Fibroblast of the conjunctiva (primary cell): ENCODE results near the gene SNURF.
"Not testable (repeated sequence)": the region's sequence is repeated elsewhere in the genome, so short reads cannot be mapped to it uniquely, and the experiment has no call there.

ENCODE experiments used
- DNase-seq: peaks from one replicate; pipeline ENCODE4 v3.0.0-alpha.2; 2010; ENCODE audit warnings: low read depth

SNURF gene

DNA sequence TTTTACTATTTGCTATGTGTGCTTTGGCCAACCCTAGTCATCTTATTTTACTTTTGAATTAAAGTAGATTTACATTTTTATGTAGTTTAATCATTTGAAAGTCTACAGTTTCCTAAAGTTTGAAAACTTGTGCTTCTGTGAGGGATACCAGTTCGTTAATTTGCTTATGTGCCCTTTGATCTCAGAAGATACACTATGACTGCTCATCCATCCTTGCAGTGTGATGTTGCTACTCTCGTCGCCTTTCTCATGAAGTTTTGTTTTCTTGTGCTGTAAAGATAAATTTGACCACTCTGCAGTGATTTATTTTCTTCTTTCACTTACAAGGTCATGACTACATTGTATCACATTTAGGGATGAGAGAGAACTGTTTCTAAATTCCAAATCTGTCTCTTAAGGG is 16.3 kb downstream of the SNURF start:
- no peak for DNase-seq

DNA sequence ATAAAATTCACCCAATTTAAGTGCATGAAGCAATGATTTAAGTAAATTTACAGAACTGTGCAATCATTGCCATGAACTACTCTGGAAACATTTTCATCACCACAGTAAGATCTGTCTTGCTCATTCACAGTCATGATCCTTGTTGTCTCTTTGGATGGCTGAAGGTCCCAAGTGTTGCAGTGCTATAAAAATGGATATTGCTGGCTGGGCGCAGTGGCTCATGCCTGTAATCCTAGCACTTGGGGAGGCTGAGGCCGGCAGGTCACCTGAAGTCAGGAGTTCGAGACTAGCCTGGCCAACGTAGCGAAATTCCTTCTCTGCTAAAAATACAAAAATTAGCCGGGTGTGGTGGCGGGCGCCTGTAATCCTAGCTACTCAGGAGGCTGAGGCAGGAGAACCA is 17.0 kb downstream of the SNURF start:
- DNase-seq = no peak

DNA sequence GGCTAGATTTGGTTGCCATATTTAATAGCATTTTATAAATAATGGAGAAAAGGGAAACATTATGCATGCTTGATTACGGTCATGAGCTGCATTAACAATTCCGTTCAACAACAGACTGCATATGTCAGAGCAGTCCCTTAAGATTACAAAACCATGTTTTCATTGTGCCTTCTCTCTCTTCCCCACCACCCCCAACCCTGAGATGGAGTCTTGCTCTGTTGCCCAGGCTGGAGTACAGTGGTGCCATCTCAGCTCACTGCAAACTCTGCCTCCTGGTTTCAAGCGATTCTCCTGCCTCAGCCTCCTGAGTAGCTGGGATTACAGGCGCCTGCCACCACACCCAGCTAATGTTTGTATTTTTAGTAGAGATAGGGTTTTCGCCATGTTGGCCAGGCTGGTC is 17.9 kb downstream of the SNURF start:
- DNase-seq = not testable (repeated sequence)

DNA sequence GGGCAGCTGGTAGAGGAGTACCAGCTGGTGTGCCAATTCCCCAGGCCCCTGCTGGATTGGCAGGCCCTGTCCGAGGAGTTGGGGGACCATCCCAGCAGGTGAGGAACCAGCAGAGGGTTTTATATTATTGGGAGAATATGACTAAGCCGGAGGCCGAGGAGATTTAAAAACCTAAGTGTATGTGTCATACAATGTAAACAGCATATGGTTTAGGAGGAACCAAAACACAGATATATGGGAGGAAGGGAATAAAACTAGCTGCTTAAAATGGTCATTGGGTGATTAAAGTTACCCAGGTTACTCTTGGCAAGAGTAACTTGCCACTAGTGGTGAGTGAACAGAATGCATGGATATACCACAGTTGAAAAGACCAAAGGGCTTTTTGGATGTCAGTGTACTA is 22.1 kb downstream of the SNURF start:
- DNase-seq = no peak

DNA sequence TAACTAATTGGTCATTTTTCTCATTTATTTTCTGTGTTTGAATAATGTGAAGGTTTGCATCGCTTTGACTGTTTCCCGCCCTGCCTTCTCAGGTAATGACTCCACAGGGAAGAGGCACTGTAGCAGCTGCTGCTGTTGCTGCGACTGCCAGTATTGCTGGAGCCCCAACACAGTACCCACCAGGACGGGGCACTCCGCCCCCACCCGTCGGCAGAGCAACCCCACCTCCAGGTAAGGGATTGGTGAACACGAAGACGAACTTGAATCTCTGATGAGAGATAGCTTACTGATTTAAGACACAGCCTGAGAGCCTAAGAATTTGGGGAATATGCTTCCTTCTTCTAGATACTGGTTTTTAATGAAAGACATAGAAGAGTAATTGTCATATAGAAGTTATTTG is 22.9 kb downstream of the SNURF start:
- DNase-seq = no peak

DNA sequence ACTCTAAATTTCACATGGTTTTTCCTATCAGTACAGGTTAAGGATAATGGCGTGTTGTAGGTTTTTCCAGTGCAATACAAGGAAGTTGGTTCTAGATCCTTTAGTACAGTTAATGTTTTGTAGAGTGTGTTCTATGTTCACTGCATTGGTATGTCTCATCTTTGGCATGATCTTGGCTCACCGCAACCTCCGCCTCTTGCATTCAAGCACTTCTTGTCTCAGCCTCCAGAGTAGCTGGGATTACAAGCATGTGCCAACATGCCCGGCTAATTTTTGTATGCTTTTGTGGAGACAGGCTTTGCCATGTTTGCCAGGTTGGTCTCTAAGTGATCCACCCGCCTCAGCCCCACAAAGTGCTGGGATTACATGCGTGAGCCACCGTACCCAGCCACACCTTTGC is 30.4 kb downstream of the SNURF start:
- DNase-seq = no peak

DNA sequence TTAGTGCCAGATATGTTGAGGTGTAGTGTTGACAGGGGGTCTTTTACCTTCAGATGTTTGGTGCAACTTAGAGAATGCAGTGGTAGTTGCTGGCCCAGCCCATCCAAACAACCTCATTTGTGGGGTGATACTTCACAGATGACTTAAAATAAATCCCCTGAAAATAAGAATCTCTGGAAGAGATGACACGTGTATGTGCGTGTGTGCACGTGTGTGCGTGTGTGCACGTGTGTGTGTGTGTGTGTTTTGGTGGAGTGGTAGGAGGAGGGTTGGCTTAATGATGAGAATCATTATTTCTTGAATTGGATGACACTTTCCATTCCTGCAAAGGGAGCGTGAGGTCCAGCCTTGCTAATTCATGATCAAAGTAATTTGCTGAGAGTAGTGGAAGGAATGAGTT is 31.9 kb downstream of the SNURF start:
- DNase-seq = no peak
